ENCODE data around the gene TEX47. TPM values are rescaled to one million over a fixed set of nuclear protein-coding genes. Genes with fewer than 3 reads are reported as not detected.

The TEX47 gene
- not detected in 2 replicates for total RNA-seq (2022)
- Bru-seq, nascent RNA = not detected
- not detected for BruChase-seq, experiment 1, labeled RNA remaining after a 6-hour chase
- BruChase-seq, experiment 2, labeled RNA remaining after a 2-hour chase = not detected
- long read RNA-seq = 0 reads

DNA sequence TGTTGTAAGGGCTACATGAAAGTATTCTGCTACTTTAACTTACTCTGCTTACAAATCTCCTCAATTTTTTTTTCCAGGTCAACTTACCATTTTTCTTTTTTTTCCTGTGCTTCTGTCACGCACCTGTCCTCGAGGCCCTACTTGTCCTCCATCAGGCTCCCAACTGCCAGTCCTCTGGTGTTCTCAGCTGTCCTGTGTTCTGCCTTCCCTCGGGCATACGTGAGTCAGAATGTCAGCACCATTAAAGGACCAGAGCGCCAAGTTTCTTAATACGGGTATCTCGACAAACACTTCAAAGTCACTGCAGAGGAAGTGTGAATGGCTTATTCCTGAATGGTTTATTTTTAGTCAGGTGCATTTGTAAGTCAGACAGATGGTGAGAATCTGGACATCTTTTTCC, at the start of gene TEX47:
Gene TEX47, minus strand, starts transcription at position 185 of the 400 bp plus-strand sequence. CDS start 795 bp downstream, outside the sequence.
- CTCF ChIA-PET = no interaction called here

DNA sequence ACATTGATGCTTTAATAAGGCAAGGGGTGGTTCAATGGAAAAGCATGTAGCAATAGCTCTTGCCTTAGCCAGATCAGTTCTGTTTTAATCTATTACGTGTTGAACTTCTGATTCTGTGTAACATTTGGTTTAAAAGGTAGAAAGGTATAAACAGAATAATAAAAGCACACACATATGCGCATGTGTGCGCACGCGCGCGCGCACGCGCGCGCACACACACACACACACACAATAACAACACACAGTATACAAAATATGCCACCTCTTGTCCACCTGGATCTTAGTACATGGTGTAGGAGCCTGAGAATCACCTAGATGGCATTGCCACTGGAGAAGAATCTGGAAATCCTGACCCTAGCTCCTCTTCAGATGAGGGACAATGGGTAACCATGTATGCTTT, 49.6 kb upstream of the TEX47 start:
- Mint-ChIP-seq H3K27me3 (ENCODE audit: unreplicated experiment) (no peaks in the 10 kb centered on the region), H3K36me3 (ENCODE audit: insufficient read depth, unreplicated experiment) (no peaks in the 10 kb centered on the region), H3K4me3 (ENCODE audit: low read depth, unreplicated experiment) (no peak overlapping the region), H3K9me3 (ENCODE audit: low read depth, unreplicated experiment) (no peaks in the 10 kb centered on the region), H3K4me1 (ENCODE audit: low read depth, unreplicated experiment) (no peaks in the 10 kb centered on the region), H3K27ac (ENCODE audit: unreplicated experiment) (no peak overlapping the region)
- TF ChIP-seq, protein P1, sequence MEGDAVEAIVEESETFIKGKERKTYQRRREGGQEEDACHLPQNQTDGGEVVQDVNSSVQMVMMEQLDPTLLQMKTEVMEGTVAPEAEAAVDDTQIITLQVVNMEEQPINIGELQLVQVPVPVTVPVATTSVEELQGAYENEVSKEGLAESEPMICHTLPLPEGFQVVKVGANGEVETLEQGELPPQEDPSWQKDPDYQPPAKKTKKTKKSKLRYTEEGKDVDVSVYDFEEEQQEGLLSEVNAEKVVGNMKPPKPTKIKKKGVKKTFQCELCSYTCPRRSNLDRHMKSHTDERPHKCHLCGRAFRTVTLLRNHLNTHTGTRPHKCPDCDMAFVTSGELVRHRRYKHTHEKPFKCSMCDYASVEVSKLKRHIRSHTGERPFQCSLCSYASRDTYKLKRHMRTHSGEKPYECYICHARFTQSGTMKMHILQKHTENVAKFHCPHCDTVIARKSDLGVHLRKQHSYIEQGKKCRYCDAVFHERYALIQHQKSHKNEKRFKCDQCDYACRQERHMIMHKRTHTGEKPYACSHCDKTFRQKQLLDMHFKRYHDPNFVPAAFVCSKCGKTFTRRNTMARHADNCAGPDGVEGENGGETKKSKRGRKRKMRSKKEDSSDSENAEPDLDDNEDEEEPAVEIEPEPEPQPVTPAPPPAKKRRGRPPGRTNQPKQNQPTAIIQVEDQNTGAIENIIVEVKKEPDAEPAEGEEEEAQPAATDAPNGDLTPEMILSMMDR (IDR thresholded peaks at IDR 0.05; ENCODE audit: unreplicated experiment) = no peak
- BruUV-seq (replicated peaks) = no TSS peak
- CTCF ChIA-PET = interaction anchor here (0.6 kb wide), 1 partner anchor 99 kb away, joined by 4 read pairs; no protein-coding TSS in a partner anchor
- intact Hi-C loops (cut with micrococcal nuclease; ENCODE audit: unreplicated experiment) = no loop called here
- DNase-seq = no peak

More for the DNA sequence above, at the start of gene TEX47:
- H3K27ac Mint-ChIP-seq (ENCODE audit: unreplicated experiment) = no peak within 1 kb of the TSS
- H3K27me3 Mint-ChIP-seq (ENCODE audit: unreplicated experiment) = no peaks in the 10 kb centered on the region
- no peak within 1 kb of the TSS for H3K4me3 Mint-ChIP-seq (ENCODE audit: low read depth, unreplicated experiment)
- H3K36me3 Mint-ChIP-seq (ENCODE audit: insufficient read depth, unreplicated experiment) = no peaks in the 10 kb centered on the region
- intact Hi-C loops (cut with micrococcal nuclease; ENCODE audit: unreplicated experiment) = no loop called here
- DNase-seq = no peak
- TF ChIP-seq, protein P1 (IDR thresholded peaks at IDR 0.05; ENCODE audit: unreplicated experiment) = no peak
- H3K4me1 Mint-ChIP-seq (ENCODE audit: low read depth, unreplicated experiment) = no peaks in the 10 kb centered on the region
- BruUV-seq (replicated peaks) = no TSS peak
- no peaks in the 10 kb centered on the region for H3K9me3 Mint-ChIP-seq (ENCODE audit: low read depth, unreplicated experiment)

DNA sequence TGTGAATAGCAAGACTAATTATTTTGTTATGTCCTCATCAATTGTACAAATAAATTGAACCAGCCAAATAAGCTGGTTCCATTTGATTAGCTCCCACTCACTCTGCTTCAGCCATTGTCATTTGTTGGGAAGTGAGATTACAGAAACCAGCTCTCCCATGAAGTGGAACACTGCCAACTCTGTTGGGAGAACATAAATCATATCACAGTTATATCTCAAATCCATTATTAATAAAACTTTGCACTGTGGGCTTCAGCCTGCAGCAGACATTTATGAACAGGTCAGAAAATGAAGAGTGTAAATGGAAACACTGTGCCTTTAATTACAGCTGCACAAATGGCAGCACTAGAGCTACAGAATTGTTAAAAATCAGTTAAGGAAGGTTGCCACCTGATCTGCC, 46.7 kb upstream of the TEX47 start:
- CTCF ChIA-PET = no interaction called here
- TF ChIP-seq, protein P1 (IDR thresholded peaks at IDR 0.05; ENCODE audit: unreplicated experiment) = no peak
- DNase-seq = no peak
- BruUV-seq (replicated peaks) = no TSS peak
- no peaks in the 10 kb centered on the region for H3K36me3 Mint-ChIP-seq (ENCODE audit: insufficient read depth, unreplicated experiment)
- no peaks in the 10 kb centered on the region for H3K9me3 Mint-ChIP-seq (ENCODE audit: low read depth, unreplicated experiment)
- no peaks in the 10 kb centered on the region for H3K4me1 Mint-ChIP-seq (ENCODE audit: low read depth, unreplicated experiment)
- intact Hi-C loops (cut with micrococcal nuclease; ENCODE audit: unreplicated experiment) = no loop called here
- H3K27ac Mint-ChIP-seq (ENCODE audit: unreplicated experiment) = no peak overlapping the region
- H3K27me3 Mint-ChIP-seq (ENCODE audit: unreplicated experiment) = no peaks in the 10 kb centered on the region
- H3K4me3 Mint-ChIP-seq (ENCODE audit: low read depth, unreplicated experiment) = no peak overlapping the region

DNA sequence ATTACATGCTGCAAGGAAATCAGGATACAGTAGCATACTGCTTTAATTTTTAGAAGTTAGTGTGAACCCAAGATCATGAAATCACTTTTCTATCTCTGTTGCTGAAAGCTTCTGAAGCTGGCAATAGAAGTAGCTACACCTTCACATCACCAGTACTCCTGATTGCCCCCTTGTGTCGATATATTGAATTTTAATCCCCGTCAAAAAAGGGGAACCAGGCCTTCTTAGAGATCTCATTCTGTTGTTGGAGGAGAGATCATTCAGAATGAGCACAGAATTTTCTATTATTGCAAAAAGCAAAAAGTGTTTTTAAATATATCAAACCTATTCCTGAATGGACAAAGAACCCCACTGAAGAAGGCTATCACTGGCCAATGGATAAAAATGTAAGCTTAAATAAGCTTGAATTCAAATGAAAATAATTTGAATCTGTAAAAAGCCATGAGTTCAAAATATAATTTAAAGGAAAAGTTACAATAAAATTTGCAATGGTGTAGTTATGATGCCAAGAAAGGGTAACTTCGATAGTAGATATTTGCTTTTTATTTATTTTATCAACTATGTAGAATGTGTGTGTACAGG, 39.7 kb upstream of the TEX47 start:
- peak; percentile 21 for DNase-seq
- no TSS peak for BruUV-seq (replicated peaks)
- H3K9me3 Mint-ChIP-seq (ENCODE audit: low read depth, unreplicated experiment) = no peaks in the 10 kb centered on the region
- H3K27ac Mint-ChIP-seq (ENCODE audit: unreplicated experiment) = no peak overlapping the region
- CTCF ChIA-PET = interaction anchor here (1.1 to 2.5 kb wide), 2 partner anchors 289 to 592 kb away, joined by 4 to 17 read pairs; no protein-coding TSS in a partner anchor
- intact Hi-C loops (cut with micrococcal nuclease; ENCODE audit: unreplicated experiment) = loop anchor here (1.0 to 10.0 kb wide), 2 partner anchors 289 to 590 kb away; no protein-coding TSS in a partner anchor
- no peaks in the 10 kb centered on the region for H3K4me1 Mint-ChIP-seq (ENCODE audit: low read depth, unreplicated experiment)
- no peaks in the 10 kb centered on the region for H3K27me3 Mint-ChIP-seq (ENCODE audit: unreplicated experiment)
- H3K36me3 Mint-ChIP-seq (ENCODE audit: insufficient read depth, unreplicated experiment) = no peaks in the 10 kb centered on the region
- no peak overlapping the region for H3K4me3 Mint-ChIP-seq (ENCODE audit: low read depth, unreplicated experiment)
- TF ChIP-seq, protein P1 (IDR thresholded peaks at IDR 0.05; ENCODE audit: unreplicated experiment) = no peak
